NCI-H146 treated with DMSO at 0.1 percent for 48 hours (cell line): ENCODE measurements around the gene ZNF776.
A peak's percentile ranks its signal among the peaks of the same experiment; 100 is the strongest.
"Not testable (repeated sequence)": the region's sequence is repeated elsewhere in the genome, so short reads cannot be mapped to it uniquely, and the experiment has no call there.

Experiments
- DNase-seq: peaks from one replicate; lab custom pipeline; 2025; ENCODE audit not compliant: unreplicated experiment; lab: John Stamatoyannopoulos, UW

The ZNF776 gene

GRCh38 chr19:57746580-57747471 lies at the start of gene ZNF776:
TSS of gene ZNF776 (plus strand) at chr19:57746815. CDS start at chr19:57747059, 244 bp downstream.
- peak; percentile 91 for DNase-seq

- no peak for DNase-seq
Measured at GRCh38 chr19:57701625-57702024, 45.0 kb upstream of the ZNF776 start.

- no peak for DNase-seq
Measured at GRCh38 chr19:57706346-57706745, 40.3 kb upstream of the ZNF776 start.

- no peak for DNase-seq
Measured at GRCh38 chr19:57708641-57709361, 37.8 kb upstream of the ZNF776 start, which contains the start of gene ZNF154. TSS of gene ZNF154 (minus strand) at chr19:57709204. CDS start at chr19:57708971, 233 bp downstream.

GRCh38 chr19:57709616-57710015 lies 37.0 kb upstream of the ZNF776 start:
- DNase-seq = no peak

GRCh38 chr19:57712222-57712621 lies 34.4 kb upstream of the ZNF776 start:
- DNase-seq = no peak

GRCh38 chr19:57719424-57719823 lies 27.2 kb upstream of the ZNF776 start:
- DNase-seq = no peak

- no peak for DNase-seq
Measured at GRCh38 chr19:57719901-57720519, 26.6 kb upstream of the ZNF776 start.

GRCh38 chr19:57720878-57721277 lies 25.7 kb upstream of the ZNF776 start:
- no peak for DNase-seq

GRCh38 chr19:57738320-57738719 lies 8.3 kb upstream of the ZNF776 start:
- not testable (repeated sequence) for DNase-seq

- DNase-seq = not testable (repeated sequence)
Measured at GRCh38 chr19:57738770-57739169, 7.8 kb upstream of the ZNF776 start.

GRCh38 chr19:57747472-57747807 lies 825 bp downstream of the ZNF776 start:
- DNase-seq = no peak

GRCh38 chr19:57748029-57748428 lies 1.4 kb downstream of the ZNF776 start:
- no peak for DNase-seq

GRCh38 chr19:57754091-57754673 lies 7.6 kb downstream of the ZNF776 start:
- DNase-seq = no peak

GRCh38 chr19:57755031-57755430 lies 8.4 kb downstream of the ZNF776 start:
- DNase-seq = no peak

- DNase-seq = no peak
Measured at GRCh38 chr19:57757941-57758340, 11.3 kb downstream of the ZNF776 start.

- DNase-seq = no peak
Measured at GRCh38 chr19:57759096-57759495, 12.5 kb downstream of the ZNF776 start.

- peak; percentile 31 for DNase-seq
Measured at GRCh38 chr19:57769345-57770131, 22.9 kb downstream of the ZNF776 start, which contains the start of gene ZNF586. TSS of gene ZNF586 (plus strand) at chr19:57769676. CDS start at chr19:57769843, 167 bp downstream.

GRCh38 chr19:57771417-57771816 lies 24.8 kb downstream of the ZNF776 start:
- no peak for DNase-seq

GRCh38 chr19:57773488-57773887 lies 26.9 kb downstream of the ZNF776 start:
- no peak for DNase-seq
